Psoas muscle (tissue), 8 donors: Measurements from ENCODE around the gene IGF1R. TPM values are rescaled to one million over a fixed set of nuclear protein-coding genes. Genes with fewer than 3 reads are reported as not detected.

Source experiments
- ATAC-seq, 4 donors: fragments of 200-7000 bp; cut with Tn5 transposase; one replicate each; pipeline ENCODE4 v1.9.1; 2020; ENCODE audit warnings: moderate library complexity in 3 of 4, mild to moderate bottlenecking in 2 of 4
- DNase-seq, 2 donors: peaks; one replicate each; pipeline ENCODE4 v3.0.0-alpha.2; 2020
- H3K27ac ChIP-seq: fragments of 200-600 bp; one replicate; pipeline ENCODE4 v1.8.0; 2022
- H3K27me3 ChIP-seq, 3 donors: fragments of 200-600 bp in 1 of 3; one replicate each; pipeline versions ENCODE4 v1.6.1 to v1.8.0; 2013 to 2022; ENCODE audit warnings: low read length in 2 of 3, mild to moderate bottlenecking in 2 of 3, moderate library complexity in 1 of 3; ENCODE audit not compliant: insufficient read depth in 3 of 3
- H3K36me3 ChIP-seq, 2 donors: fragments of 200-600 bp in 1 of 2; one replicate each; pipeline versions ENCODE4 v1.6.1 to v1.8.0; 2013 to 2022; ENCODE audit warnings: low read depth in 1 of 2, mild to moderate bottlenecking in 1 of 2, moderate library complexity in 1 of 2; ENCODE audit not compliant: insufficient read depth in 1 of 2
- H3K4me1 ChIP-seq: fragments of 200-600 bp; one replicate; pipeline ENCODE4 v1.8.0; 2022
- H3K4me3 ChIP-seq: fragments of 200-600 bp; one replicate; pipeline ENCODE4 v1.8.0; 2022; ENCODE audit warnings: mild to moderate bottlenecking
- H3K9me3 ChIP-seq: fragments of 200-600 bp; one replicate; pipeline ENCODE4 v1.8.0; 2022
- WGBS, 3 donors: extraction: QIAGEN DNeasy Blood & Tissue Kit; methylation state at CpG; one replicate each; pipeline versions ENCODE4 v1.1.6 to v1.1.7; 2013; 5-methylcytosine and 5-hydroxymethylcytosine counted together
- intact Hi-C, 2 donors: fragments of 100-400 bp; cut with DNase I; formaldehyde crosslinking; loops; one replicate each; pipeline versions ENCODE4 v1.11.0 to v1.14.2; 2022
- polyA plus RNA-seq, 3 donors: library from polyadenylated mRNA; stranded (reverse); fragments of 200-250 nt; gene quantifications; one replicate each; pipeline ENCODE4 v1.2.3, GENCODE V29; 2013
- total RNA-seq, 4 donors: library from RNA; stranded (reverse); fragmentation: NEBNext Ultra II Directional in 2 of 4; extraction: Animal tissue kit (Norgen Biotek cat#: 25700) in 2 of 4; gene quantifications; one replicate each; pipeline versions ENCODE4 v1.2.1 to v1.2.4, GENCODE V29; 2021 to 2023
- TF ChIP-seq, protein P1 (sequence below): fragments of 200-600 bp; IDR thresholded peaks from one replicate; pipeline ENCODE4 v1.8.0; 2022; ENCODE audit warnings: antibody characterized with exemption
- donor health status: healthy with polysubstance abuse.
- donor health status: DM: no; HTN: no; CAD: no; lungs with moderate emphysema.
- donor health status: Bipolar disorder and iron deficiency.
- donor health status: healthy.
- donor health status: DM: yes; HTN: yes; CAD: no.
- donor health status: DM: no; HTN: no; CAD: no.
- donor health status: DM: no; HTN: no; CAD: no.
- donor health status: DM: yes; HTN: yes; CAD: no.

IGF1R gene
- total and polyA plus RNA-seq, 7 donors, result 2.1 to 20.4 (median 12.0) TPM

DNA sequence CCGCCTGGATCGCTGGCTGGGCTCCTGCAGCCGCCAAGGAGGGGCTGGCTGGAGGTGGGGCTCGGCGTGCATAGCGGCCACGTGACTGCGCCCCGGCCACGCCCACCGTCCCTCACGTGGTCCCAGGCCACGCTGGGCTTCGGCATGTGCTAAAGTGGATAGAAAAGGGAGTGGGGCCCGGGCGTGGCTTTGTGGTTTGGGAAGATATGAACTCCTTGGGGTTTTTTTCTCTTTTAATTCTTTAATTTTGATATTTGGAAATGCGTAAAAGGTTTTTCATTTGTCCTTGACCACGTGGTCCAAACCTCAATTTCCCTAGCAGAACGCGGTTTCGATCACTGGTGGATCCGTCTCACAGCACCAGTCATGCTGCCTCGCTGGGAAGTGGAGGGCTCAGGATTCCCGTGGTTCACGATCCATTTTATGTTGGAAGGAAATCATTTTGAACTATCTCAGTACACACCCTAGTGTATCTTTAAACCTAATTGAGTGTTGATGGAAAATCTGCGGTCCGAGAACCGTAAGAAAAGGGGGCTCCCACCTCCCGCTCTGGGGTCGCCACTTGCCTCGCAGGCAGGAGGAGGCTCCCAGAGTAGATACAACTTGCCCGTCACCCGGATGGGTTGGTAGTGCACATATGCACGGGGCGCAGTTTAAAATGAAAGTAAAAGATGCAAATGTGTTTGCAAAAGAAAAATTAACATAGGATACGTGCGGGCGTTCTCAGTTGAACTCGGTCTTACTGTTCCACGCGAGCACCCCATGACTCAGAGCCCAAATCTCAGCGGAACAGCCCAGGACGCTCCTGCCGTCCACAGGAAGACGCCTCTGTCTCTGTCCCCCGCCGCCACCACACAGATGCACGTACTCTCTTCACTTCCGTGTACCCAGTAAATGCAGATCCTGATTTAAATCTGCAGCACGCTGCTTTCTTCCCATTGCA, 217.3 kb downstream of the IGF1R start:
- no peaks in the 10 kb centered on the region for H3K9me3 ChIP-seq
- TF ChIP-seq, protein P1, sequence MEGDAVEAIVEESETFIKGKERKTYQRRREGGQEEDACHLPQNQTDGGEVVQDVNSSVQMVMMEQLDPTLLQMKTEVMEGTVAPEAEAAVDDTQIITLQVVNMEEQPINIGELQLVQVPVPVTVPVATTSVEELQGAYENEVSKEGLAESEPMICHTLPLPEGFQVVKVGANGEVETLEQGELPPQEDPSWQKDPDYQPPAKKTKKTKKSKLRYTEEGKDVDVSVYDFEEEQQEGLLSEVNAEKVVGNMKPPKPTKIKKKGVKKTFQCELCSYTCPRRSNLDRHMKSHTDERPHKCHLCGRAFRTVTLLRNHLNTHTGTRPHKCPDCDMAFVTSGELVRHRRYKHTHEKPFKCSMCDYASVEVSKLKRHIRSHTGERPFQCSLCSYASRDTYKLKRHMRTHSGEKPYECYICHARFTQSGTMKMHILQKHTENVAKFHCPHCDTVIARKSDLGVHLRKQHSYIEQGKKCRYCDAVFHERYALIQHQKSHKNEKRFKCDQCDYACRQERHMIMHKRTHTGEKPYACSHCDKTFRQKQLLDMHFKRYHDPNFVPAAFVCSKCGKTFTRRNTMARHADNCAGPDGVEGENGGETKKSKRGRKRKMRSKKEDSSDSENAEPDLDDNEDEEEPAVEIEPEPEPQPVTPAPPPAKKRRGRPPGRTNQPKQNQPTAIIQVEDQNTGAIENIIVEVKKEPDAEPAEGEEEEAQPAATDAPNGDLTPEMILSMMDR, result no peak
- H3K27me3 ChIP-seq, result no peaks in the 10 kb centered on the region
- peak overlapping the region; percentile 57 for H3K27ac ChIP-seq
- intact Hi-C loops, result no loop called here
- peak overlapping the region; percentile 64 for H3K4me3 ChIP-seq
- peak; percentile 76 to 89 for DNase-seq
- WGBS, 3 donors, result 42 to 57% (median 49%) methylated on average over 50 of the region's 50 CpGs
- peaks cover 3% of the 10 kb centered on the region for H3K4me1 ChIP-seq
- no peaks in the 10 kb centered on the region for H3K36me3 ChIP-seq
- ATAC-seq, result peak; percentile 90 to 95 (median 90)

DNA sequence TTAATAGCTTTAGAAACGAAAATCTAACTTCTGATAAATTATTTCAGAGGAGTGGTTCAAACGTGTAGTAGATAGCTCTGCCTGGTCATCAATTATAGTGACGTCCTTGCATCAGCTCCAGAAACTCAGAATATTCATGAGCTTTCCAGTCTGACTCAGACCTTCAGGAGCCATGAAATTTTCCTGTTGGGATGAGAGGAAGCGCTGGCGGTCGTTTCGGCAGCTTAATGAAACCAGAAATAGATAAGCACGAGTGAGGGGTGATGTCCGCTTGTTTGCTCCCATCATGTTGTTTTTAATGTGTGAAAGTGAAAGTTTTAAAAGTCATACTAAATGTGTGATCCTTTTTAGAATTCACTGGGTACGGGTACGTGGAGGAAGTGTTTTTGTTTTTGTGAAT, 218.2 kb downstream of the IGF1R start:
- Histone ChIP-seq H3K4me3 (peak overlapping the region; percentile 64), H3K27ac (peak overlapping the region; percentile 57), H3K9me3 (no peaks in the 10 kb centered on the region), H3K36me3 (no peaks in the 10 kb centered on the region), H3K4me1 (peaks cover 10% of the 10 kb centered on the region), H3K27me3 (no peaks in the 10 kb centered on the region)
- TF ChIP-seq, protein P1, result no peak
- ATAC-seq (no peak), DNase-seq (no peak)
- 43 to 49% (median 43%) methylated on average over 11 of the region's 11 CpGs for WGBS, 3 donors
- intact Hi-C loops, result no loop called here

DNA sequence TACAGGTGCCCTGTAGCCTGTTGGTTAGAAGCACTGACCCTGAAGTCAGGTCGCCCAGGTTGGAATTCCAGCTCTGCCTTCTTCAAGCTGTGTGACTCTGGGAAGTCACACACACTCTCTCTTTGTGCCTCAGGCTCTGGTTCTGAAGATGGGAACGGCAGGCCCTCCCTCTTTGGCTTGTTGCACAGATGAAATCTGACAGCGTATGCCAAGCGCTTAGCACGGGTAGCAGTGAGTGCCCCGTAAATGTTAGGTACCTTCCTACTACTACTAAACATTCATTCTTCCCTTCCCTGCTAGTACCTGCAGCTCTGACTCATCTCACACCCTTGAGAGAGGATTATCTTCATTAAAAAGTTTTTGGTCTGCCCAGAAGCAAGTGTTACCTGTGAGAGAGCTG, 220.2 kb downstream of the IGF1R start:
- peaks cover 10% of the 10 kb centered on the region for H3K4me1 ChIP-seq
- no peak overlapping the region for H3K27ac ChIP-seq
- H3K27me3 ChIP-seq, result no peaks in the 10 kb centered on the region
- 80 to 88% (median 82%) methylated on average over 6 of the region's 6 CpGs for WGBS, 3 donors
- intact Hi-C loops, result no loop called here
- ATAC-seq, result no peak
- H3K9me3 ChIP-seq, result no peaks in the 10 kb centered on the region
- no peak overlapping the region for H3K4me3 ChIP-seq
- no peak for DNase-seq
- no peaks in the 10 kb centered on the region for H3K36me3 ChIP-seq
- TF ChIP-seq, protein P1, result no peak

DNA sequence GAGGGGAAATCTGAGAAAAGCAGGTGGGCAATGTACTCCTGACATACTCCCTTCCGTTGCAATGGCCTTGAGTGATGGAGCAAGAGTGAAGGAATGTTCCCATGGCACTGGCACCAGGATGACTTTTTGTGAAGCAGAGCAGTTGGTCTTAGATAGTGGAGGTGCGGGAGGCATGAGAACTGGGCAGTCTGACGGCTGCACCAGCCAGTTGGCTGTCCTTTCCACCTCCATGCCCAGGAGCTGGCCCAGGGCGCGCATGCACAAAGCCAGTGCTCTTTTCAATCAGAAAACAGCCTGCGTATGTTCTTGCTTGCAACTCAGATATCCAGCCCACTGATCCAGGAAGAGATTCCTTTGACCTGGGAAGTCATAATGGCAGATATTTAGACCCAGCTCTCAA, 222.4 kb downstream of the IGF1R start:
- DNase-seq, result peak in 1 of 2 donors; percentile 77
- WGBS, 3 donors, result 31 to 53% (median 35%) methylated on average over 6 of the region's 6 CpGs
- H3K4me1 ChIP-seq, result peaks cover 20% of the 10 kb centered on the region
- peak overlapping the region; percentile 7 for H3K27ac ChIP-seq
- H3K9me3 ChIP-seq, result no peaks in the 10 kb centered on the region
- H3K36me3 ChIP-seq, result no peaks in the 10 kb centered on the region
- no peak overlapping the region for H3K4me3 ChIP-seq
- peak; percentile 77 to 91 (median 90) for ATAC-seq
- intact Hi-C loops, result no loop called here
- TF ChIP-seq, protein P1, result no peak
- H3K27me3 ChIP-seq, result no peaks in the 10 kb centered on the region
